ENCODE data around the gene SYNPR. TPM values are rescaled to one million over a fixed set of nuclear protein-coding genes. Genes with fewer than 3 reads are reported as not detected.

Gene SYNPR
- total and polyA plus RNA-seq, 2 donors, result 0.09 to 0.18 TPM

DNA sequence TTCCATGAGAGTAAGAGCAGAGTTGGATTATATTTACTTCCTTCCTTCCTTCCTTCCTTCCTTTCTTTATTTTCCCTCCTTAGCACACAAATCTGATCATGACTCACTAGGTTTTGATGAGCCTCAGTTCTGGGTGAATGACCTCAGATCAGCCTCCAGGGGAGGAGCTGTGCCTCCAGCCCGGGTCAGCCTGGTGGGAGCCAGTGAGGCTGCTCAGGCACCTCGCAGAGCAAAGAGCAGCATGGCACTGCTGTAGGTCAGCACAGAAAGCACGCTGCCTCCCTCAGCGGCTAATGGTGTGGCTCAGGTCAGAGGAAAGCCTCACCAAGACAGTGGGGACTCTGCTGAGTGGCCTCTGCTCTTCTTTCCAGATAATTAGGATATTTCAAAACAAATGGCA, 108.5 kb downstream of the SYNPR start:
- no peak overlapping the region for H3K27ac ChIP-seq (ENCODE audit: low read depth in 1 of 2, low read length in 1 of 2)
- WGBS, result 65% methylated on average over 4 of the region's 4 CpGs
- no peaks in the 10 kb centered on the region for H3K27me3 ChIP-seq (ENCODE audit: control insufficient read depth in 2 of 2, insufficient read depth in 1 of 2, low read length in 1 of 2)
- H3K4me3 ChIP-seq (ENCODE audit: low read length in 2 of 2), result no peak overlapping the region
- no peaks in the 10 kb centered on the region for H3K36me3 ChIP-seq (ENCODE audit: control insufficient read depth in 2 of 2, insufficient read depth in 2 of 2, low read length in 1 of 2)
- no peak for DNase-seq (ENCODE audit: low read depth in 6 of 9, low spot score in 9 of 9)
- no peaks in the 10 kb centered on the region for H3K4me1 ChIP-seq (ENCODE audit: control insufficient read depth in 2 of 2, insufficient read depth in 2 of 2, low read length in 2 of 2)
- H3K9me3 ChIP-seq (ENCODE audit: control insufficient read depth in 2 of 2, insufficient read depth in 1 of 2, low read length in 1 of 2), result no peaks in the 10 kb centered on the region

DNA sequence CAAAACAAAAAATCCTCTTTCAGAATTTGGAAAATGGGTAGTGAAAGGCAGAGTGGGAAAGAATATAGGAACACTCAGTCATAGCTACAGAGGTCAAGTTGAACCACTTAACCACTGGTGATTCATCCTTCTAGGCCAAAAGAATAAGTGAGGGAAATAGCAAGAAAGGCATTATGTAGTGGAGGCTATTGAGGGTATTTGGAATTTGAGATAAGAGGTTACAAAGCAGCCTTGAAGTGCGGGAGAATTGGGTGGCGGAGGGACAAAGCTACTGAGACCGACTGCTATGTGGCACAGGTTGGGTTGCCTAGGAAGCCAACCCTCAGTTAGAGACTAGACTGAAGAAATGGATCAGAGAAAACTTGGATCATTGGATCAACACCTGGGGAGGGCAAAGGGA, 109.5 kb downstream of the SYNPR start:
- 86% methylated on average over 3 of the region's 3 CpGs for WGBS
- no peak overlapping the region for H3K27ac ChIP-seq (ENCODE audit: low read depth in 1 of 2, low read length in 1 of 2)
- no peak overlapping the region for H3K4me3 ChIP-seq (ENCODE audit: low read length in 2 of 2)
- H3K9me3 ChIP-seq (ENCODE audit: control insufficient read depth in 2 of 2, insufficient read depth in 1 of 2, low read length in 1 of 2), result no peaks in the 10 kb centered on the region
- no peaks in the 10 kb centered on the region for H3K27me3 ChIP-seq (ENCODE audit: control insufficient read depth in 2 of 2, insufficient read depth in 1 of 2, low read length in 1 of 2)
- DNase-seq (ENCODE audit: low read depth in 6 of 9, low spot score in 9 of 9), result no peak
- H3K4me1 ChIP-seq (ENCODE audit: control insufficient read depth in 2 of 2, insufficient read depth in 2 of 2, low read length in 2 of 2), result no peaks in the 10 kb centered on the region
- H3K36me3 ChIP-seq (ENCODE audit: control insufficient read depth in 2 of 2, insufficient read depth in 2 of 2, low read length in 1 of 2), result no peaks in the 10 kb centered on the region

DNA sequence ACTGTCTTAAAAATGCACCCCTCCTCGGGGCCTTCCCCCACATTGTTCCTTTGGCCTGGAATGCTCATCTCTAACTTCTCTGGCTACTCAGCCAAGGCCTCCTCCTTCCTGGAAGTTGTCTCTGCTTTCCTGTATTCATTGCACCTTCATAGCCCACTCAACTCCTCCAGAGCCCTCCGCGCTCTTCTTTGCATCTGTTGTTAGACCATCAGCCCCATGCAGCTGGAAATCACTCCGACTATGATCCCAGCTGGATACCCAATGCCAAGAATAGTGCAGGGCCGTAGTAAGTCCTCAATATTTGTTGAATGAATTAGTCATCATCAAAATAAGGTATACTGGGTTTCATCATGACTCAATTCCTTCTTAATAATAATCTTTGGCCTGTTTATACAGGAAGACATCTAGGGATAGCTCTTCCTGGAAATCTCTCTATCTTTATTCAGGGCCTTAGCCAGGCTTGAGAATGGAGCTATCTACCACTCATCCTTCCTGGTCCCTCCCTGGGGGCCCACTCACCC, 112.7 kb downstream of the SYNPR start:
- no peaks in the 10 kb centered on the region for H3K36me3 ChIP-seq (ENCODE audit: control insufficient read depth in 2 of 2, insufficient read depth in 2 of 2, low read length in 1 of 2)
- H3K27ac ChIP-seq (ENCODE audit: low read depth in 1 of 2, low read length in 1 of 2), result no peak overlapping the region
- no peak for DNase-seq (ENCODE audit: low read depth in 6 of 9, low spot score in 9 of 9)
- 84% methylated on average over 5 of the region's 5 CpGs for WGBS
- H3K4me1 ChIP-seq (ENCODE audit: control insufficient read depth in 2 of 2, insufficient read depth in 2 of 2, low read length in 2 of 2), result no peaks in the 10 kb centered on the region
- no peaks in the 10 kb centered on the region for H3K9me3 ChIP-seq (ENCODE audit: control insufficient read depth in 2 of 2, insufficient read depth in 1 of 2, low read length in 1 of 2)
- no peak overlapping the region for H3K4me3 ChIP-seq (ENCODE audit: low read length in 2 of 2)
- no peaks in the 10 kb centered on the region for H3K27me3 ChIP-seq (ENCODE audit: control insufficient read depth in 2 of 2, insufficient read depth in 1 of 2, low read length in 1 of 2)

DNA sequence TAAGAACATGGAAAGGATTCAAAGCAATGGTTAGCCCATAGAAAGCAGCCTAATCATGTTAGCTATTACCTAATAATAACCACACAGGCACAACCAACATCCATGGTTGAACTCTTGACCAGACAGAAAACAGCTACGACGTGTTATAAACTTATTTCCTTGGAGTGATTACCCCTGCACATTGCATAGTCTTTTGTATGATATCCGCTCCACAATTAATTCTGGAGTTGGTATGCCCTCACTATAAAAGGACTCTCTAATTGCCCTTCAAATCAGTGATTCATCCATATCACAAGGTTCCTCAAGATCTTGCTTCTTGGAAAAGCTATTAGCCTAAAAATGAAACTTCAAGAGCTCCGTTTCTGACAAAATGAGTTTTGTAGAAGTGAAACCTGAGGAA, 117.9 kb downstream of the SYNPR start:
- H3K4me3 ChIP-seq (ENCODE audit: low read length in 2 of 2), result no peak overlapping the region
- H3K27me3 ChIP-seq (ENCODE audit: control insufficient read depth in 2 of 2, insufficient read depth in 1 of 2, low read length in 1 of 2), result no peaks in the 10 kb centered on the region
- no peaks in the 10 kb centered on the region for H3K4me1 ChIP-seq (ENCODE audit: control insufficient read depth in 2 of 2, insufficient read depth in 2 of 2, low read length in 2 of 2)
- H3K9me3 ChIP-seq (ENCODE audit: control insufficient read depth in 2 of 2, insufficient read depth in 1 of 2, low read length in 1 of 2), result no peaks in the 10 kb centered on the region
- 94% methylated on average over 4 of the region's 4 CpGs for WGBS
- no peaks in the 10 kb centered on the region for H3K36me3 ChIP-seq (ENCODE audit: control insufficient read depth in 2 of 2, insufficient read depth in 2 of 2, low read length in 1 of 2)
- no peak overlapping the region for H3K27ac ChIP-seq (ENCODE audit: low read depth in 1 of 2, low read length in 1 of 2)
- no peak for DNase-seq (ENCODE audit: low read depth in 6 of 9, low spot score in 9 of 9)

DNA sequence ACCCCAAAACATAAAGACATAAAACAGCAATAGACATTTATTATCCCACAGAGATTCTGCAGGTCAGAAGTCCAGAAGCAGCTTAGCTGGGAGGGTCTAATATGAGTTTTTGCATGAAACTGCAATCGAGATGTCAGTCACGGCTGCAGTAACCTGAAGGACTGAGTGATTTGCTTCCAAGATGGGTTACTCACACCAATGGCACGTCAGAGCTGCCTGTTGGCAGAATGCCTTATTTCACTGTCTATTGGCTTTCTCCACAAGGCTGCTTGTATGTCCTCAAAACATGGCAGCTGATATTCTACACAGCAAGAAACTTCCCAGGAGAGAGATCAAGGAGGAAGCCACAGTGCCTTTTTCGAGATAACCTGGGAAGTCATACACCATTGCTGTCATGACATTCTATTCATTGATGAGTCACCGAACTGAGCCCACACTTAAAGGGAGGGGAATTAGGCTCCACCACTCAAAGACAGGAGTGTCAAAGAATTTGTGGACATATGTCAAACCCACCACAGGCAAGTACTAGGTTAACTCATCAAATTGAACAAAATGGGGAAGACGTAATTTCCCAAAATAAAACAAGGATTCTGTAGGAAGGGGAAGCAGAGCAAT, 122.2 kb downstream of the SYNPR start:
- no peak overlapping the region for H3K27ac ChIP-seq (ENCODE audit: low read depth in 1 of 2, low read length in 1 of 2)
- H3K4me3 ChIP-seq (ENCODE audit: low read length in 2 of 2), result no peak overlapping the region
- H3K9me3 ChIP-seq (ENCODE audit: control insufficient read depth in 2 of 2, insufficient read depth in 1 of 2, low read length in 1 of 2), result no peaks in the 10 kb centered on the region
- H3K36me3 ChIP-seq (ENCODE audit: control insufficient read depth in 2 of 2, insufficient read depth in 2 of 2, low read length in 1 of 2), result no peaks in the 10 kb centered on the region
- 80% methylated on average over 6 of the region's 6 CpGs for WGBS
- no peak for DNase-seq (ENCODE audit: low read depth in 6 of 9, low spot score in 9 of 9)
- H3K4me1 ChIP-seq (ENCODE audit: control insufficient read depth in 2 of 2, insufficient read depth in 2 of 2, low read length in 2 of 2), result no peaks in the 10 kb centered on the region
- H3K27me3 ChIP-seq (ENCODE audit: control insufficient read depth in 2 of 2, insufficient read depth in 1 of 2, low read length in 1 of 2), result no peaks in the 10 kb centered on the region

DNA sequence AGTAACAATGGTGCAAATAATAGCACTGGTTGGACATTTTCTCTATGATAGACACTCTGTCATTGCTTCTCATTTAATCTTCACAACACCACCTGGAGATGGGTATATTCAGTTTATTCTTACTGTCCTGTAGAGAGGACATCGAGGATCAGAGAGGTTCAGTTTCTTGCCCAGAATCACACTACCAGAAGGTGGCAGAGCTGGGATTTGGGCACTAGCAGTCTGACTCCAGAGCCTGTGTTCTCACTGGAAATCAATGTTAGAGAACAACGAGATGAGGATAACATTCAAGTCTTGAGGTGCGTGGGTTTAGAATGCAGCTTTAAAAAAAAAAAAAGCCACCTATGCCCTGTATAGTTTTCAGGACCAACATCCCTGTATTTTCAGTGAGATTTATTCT, 127.8 kb downstream of the SYNPR start:
- Histone ChIP-seq H3K4me3 (ENCODE audit: low read length in 2 of 2) (no peak overlapping the region), H3K27me3 (ENCODE audit: control insufficient read depth in 2 of 2, insufficient read depth in 1 of 2, low read length in 1 of 2) (no peaks in the 10 kb centered on the region), H3K4me1 (ENCODE audit: control insufficient read depth in 2 of 2, insufficient read depth in 2 of 2, low read length in 2 of 2) (no peaks in the 10 kb centered on the region), H3K9me3 (ENCODE audit: control insufficient read depth in 2 of 2, insufficient read depth in 1 of 2, low read length in 1 of 2) (no peaks in the 10 kb centered on the region), H3K27ac (ENCODE audit: low read depth in 1 of 2, low read length in 1 of 2) (no peak overlapping the region), H3K36me3 (ENCODE audit: control insufficient read depth in 2 of 2, insufficient read depth in 2 of 2, low read length in 1 of 2) (no peaks in the 10 kb centered on the region)
- WGBS, result 89% methylated on average over 3 of the region's 3 CpGs
- no peak for DNase-seq (ENCODE audit: low read depth in 6 of 9, low spot score in 9 of 9)

DNA sequence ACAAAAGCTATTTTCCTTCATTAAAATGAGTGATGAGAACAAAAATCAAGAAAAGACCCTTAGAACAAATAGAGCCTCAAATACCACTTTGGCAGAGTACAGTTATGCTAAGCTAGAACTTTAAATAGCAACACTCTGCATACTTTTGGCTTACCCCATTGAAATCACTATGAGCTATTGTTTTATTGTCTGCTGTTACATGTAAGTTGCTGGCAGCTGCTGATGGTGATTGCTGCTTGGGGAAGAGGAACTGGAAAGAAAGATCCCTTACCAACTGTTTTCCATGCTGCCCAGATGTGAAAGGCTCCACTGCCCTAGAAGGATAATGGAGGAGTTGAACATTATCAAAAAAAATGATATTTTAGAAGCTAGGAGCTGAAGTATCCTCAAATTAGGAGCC, 135.4 kb downstream of the SYNPR start:
- Histone ChIP-seq H3K27me3 (ENCODE audit: control insufficient read depth in 2 of 2, insufficient read depth in 1 of 2, low read length in 1 of 2) (no peaks in the 10 kb centered on the region), H3K9me3 (ENCODE audit: control insufficient read depth in 2 of 2, insufficient read depth in 1 of 2, low read length in 1 of 2) (no peaks in the 10 kb centered on the region), H3K4me1 (ENCODE audit: control insufficient read depth in 2 of 2, insufficient read depth in 2 of 2, low read length in 2 of 2) (no peaks in the 10 kb centered on the region), H3K4me3 (ENCODE audit: low read length in 2 of 2) (no peak overlapping the region), H3K27ac (ENCODE audit: low read depth in 1 of 2, low read length in 1 of 2) (no peak overlapping the region), H3K36me3 (ENCODE audit: control insufficient read depth in 2 of 2, insufficient read depth in 2 of 2, low read length in 1 of 2) (no peaks in the 10 kb centered on the region)
- no peak for DNase-seq (ENCODE audit: low read depth in 6 of 9, low spot score in 9 of 9)

DNA sequence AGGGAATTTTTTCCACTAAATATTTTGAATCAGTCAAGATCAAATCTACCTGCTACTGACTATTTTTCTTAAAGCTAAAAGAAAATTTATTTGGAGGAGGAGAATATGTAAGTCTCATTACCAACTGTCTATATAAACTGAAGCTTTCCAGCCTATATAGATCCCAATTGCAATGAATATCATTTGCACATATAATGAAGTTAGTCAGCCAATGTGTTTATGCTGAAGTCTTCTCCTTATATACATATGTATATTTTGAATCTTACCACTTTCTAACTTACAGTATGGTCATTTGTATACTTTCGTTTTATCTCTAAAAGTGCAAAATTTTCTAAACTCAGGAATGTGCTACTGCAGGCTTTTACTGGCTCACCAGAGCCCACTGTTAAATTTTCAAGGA, 136.5 kb downstream of the SYNPR start:
- DNase-seq (ENCODE audit: low read depth in 6 of 9, low spot score in 9 of 9), result no peak
- no peak overlapping the region for H3K4me3 ChIP-seq (ENCODE audit: low read length in 2 of 2)
- H3K36me3 ChIP-seq (ENCODE audit: control insufficient read depth in 2 of 2, insufficient read depth in 2 of 2, low read length in 1 of 2), result no peaks in the 10 kb centered on the region
- no peaks in the 10 kb centered on the region for H3K9me3 ChIP-seq (ENCODE audit: control insufficient read depth in 2 of 2, insufficient read depth in 1 of 2, low read length in 1 of 2)
- H3K4me1 ChIP-seq (ENCODE audit: control insufficient read depth in 2 of 2, insufficient read depth in 2 of 2, low read length in 2 of 2), result no peaks in the 10 kb centered on the region
- no peaks in the 10 kb centered on the region for H3K27me3 ChIP-seq (ENCODE audit: control insufficient read depth in 2 of 2, insufficient read depth in 1 of 2, low read length in 1 of 2)
- 57% methylated on average over 1 of the region's 1 CpG for WGBS
- no peak overlapping the region for H3K27ac ChIP-seq (ENCODE audit: low read depth in 1 of 2, low read length in 1 of 2)

DNA sequence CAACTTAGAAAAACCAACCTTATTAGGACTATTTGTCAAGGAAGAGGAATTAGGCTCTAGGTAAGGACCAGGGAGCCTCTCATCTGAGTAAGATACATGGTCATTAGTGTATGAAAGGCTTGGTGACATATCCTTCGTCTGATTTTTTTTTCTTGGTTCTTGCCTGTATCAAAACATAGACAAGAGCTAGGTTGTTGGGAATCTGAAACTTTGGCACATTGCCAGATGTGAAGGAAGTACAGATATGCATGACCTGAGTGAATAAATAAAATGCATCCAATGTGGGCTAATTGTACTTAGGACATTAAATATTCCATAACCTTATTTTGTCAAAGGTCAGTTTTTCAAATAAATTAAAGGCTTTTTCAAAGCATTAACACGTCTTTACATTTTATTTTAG, 151.8 kb downstream of the SYNPR start:
- Histone ChIP-seq H3K9me3 (ENCODE audit: control insufficient read depth in 2 of 2, insufficient read depth in 1 of 2, low read length in 1 of 2) (no peaks in the 10 kb centered on the region), H3K27me3 (ENCODE audit: control insufficient read depth in 2 of 2, insufficient read depth in 1 of 2, low read length in 1 of 2) (no peaks in the 10 kb centered on the region), H3K36me3 (ENCODE audit: control insufficient read depth in 2 of 2, insufficient read depth in 2 of 2, low read length in 1 of 2) (no peaks in the 10 kb centered on the region), H3K27ac (ENCODE audit: low read depth in 1 of 2, low read length in 1 of 2) (no peak overlapping the region), H3K4me3 (ENCODE audit: low read length in 2 of 2) (no peak overlapping the region), H3K4me1 (ENCODE audit: control insufficient read depth in 2 of 2, insufficient read depth in 2 of 2, low read length in 2 of 2) (no peaks in the 10 kb centered on the region)
- 74% methylated on average over 2 of the region's 2 CpGs for WGBS
- no peak for DNase-seq (ENCODE audit: low read depth in 6 of 9, low spot score in 9 of 9)

DNA sequence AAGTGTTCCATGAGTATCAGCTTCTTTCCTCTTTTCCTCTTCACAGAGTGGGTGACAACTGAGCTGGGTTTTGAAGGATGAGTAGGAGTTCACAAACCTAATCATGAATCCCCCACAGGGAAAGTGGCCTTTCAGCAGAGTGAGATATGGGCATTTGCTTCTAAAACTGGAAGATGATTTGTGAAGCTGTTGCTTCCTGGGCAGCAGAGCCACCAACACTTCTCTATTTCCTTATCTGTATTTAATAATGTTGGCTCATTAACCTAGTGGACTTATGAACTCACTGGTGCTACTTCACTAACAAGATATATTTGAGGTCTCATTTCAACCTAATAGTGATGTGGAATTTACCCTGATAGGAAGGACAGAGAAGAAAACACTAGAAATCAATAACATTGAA, 152.8 kb downstream of the SYNPR start:
- no peaks in the 10 kb centered on the region for H3K9me3 ChIP-seq (ENCODE audit: control insufficient read depth in 2 of 2, insufficient read depth in 1 of 2, low read length in 1 of 2)
- H3K36me3 ChIP-seq (ENCODE audit: control insufficient read depth in 2 of 2, insufficient read depth in 2 of 2, low read length in 1 of 2), result no peaks in the 10 kb centered on the region
- no peak for DNase-seq (ENCODE audit: low read depth in 6 of 9, low spot score in 9 of 9)
- no peaks in the 10 kb centered on the region for H3K4me1 ChIP-seq (ENCODE audit: control insufficient read depth in 2 of 2, insufficient read depth in 2 of 2, low read length in 2 of 2)
- H3K4me3 ChIP-seq (ENCODE audit: low read length in 2 of 2), result no peak overlapping the region
- H3K27ac ChIP-seq (ENCODE audit: low read depth in 1 of 2, low read length in 1 of 2), result no peak overlapping the region
- no peaks in the 10 kb centered on the region for H3K27me3 ChIP-seq (ENCODE audit: control insufficient read depth in 2 of 2, insufficient read depth in 1 of 2, low read length in 1 of 2)

Data from thymus (tissue), 11 donors.